ENCODE data around the gene PFKM. TPM values are rescaled to one million over a fixed set of nuclear protein-coding genes. Genes with fewer than 3 reads are reported as not detected.

PFKM gene

GRCh38 chr12:48193623-48194022 is 74.5 kb downstream of the PFKM start:
- no peak overlapping the region for H3K27ac ChIP-seq (ENCODE audit: low read depth, low read length)

GRCh38 chr12:48194799-48195201 is 75.6 kb downstream of the PFKM start:
- Histone ChIP-seq H2AK5ac (ENCODE audit: low read length) (no peak overlapping the region), H3K36me3 (ENCODE audit: control insufficient read depth, insufficient read depth, low read length) (no peaks in the 10 kb centered on the region), H3K9ac (ENCODE audit: low read length) (no peak overlapping the region), H4K8ac (ENCODE audit: low read depth, low read length) (no peak overlapping the region), H3K18ac (ENCODE audit: low read length) (no peak overlapping the region), H3K79me1 (ENCODE audit: low read length) (no peaks in the 10 kb centered on the region), H3K4me2 (ENCODE audit: low read length) (no peak overlapping the region), H4K5ac (ENCODE audit: low read length) (no peak overlapping the region), H3K56ac (ENCODE audit: low read length) (no peak overlapping the region), H2BK120ac (ENCODE audit: low read depth, low read length) (no peak overlapping the region), H3K4ac (ENCODE audit: low read depth, low read length) (no peak overlapping the region), H2BK5ac (ENCODE audit: low read length) (no peak overlapping the region), H3K4me3 (ENCODE audit: low read length) (no peak overlapping the region), H3K23ac (ENCODE audit: low read length) (no peak overlapping the region), H2BK15ac (replicated peaks; ENCODE audit: low read depth) (no peak overlapping the region), H3K4me1 (ENCODE audit: control insufficient read depth, low read depth, low read length) (peaks cover 2% of the 10 kb centered on the region), H3K27me3 (ENCODE audit: insufficient read depth, low read length, poor library complexity) (peaks cover 3% of the 10 kb centered on the region), H3K27ac (ENCODE audit: low read depth, low read length) (no peak overlapping the region), H3K79me2 (ENCODE audit: control insufficient read depth, insufficient read depth, low read length) (no peaks in the 10 kb centered on the region)
- no CpG with 5 or more reads among the region's 1 CpG for WGBS (ENCODE audit: extremely low coverage, insufficient coverage, low lambda C conversion rate)
- no peak for DNase-seq

More at GRCh38 chr12:48193623-48194022, 74.5 kb downstream of the PFKM start:
- Histone ChIP-seq H2BK120ac (ENCODE audit: low read depth, low read length) (no peak overlapping the region), H4K5ac (ENCODE audit: low read length) (no peak overlapping the region), H3K9ac (ENCODE audit: low read length) (no peak overlapping the region), H3K4ac (ENCODE audit: low read depth, low read length) (no peak overlapping the region), H3K36me3 (ENCODE audit: control insufficient read depth, insufficient read depth, low read length) (no peaks in the 10 kb centered on the region), H3K27me3 (ENCODE audit: insufficient read depth, low read length, poor library complexity) (peaks cover 3% of the 10 kb centered on the region), H3K79me2 (ENCODE audit: control insufficient read depth, insufficient read depth, low read length) (no peaks in the 10 kb centered on the region), H3K23ac (ENCODE audit: low read length) (no peak overlapping the region), H4K8ac (ENCODE audit: low read depth, low read length) (no peak overlapping the region), H2AK5ac (ENCODE audit: low read length) (no peak overlapping the region), H3K4me1 (ENCODE audit: control insufficient read depth, low read depth, low read length) (peaks cover 2% of the 10 kb centered on the region), H3K56ac (ENCODE audit: low read length) (no peak overlapping the region), H3K79me1 (ENCODE audit: low read length) (no peaks in the 10 kb centered on the region), H3K4me2 (ENCODE audit: low read length) (no peak overlapping the region), H3K4me3 (ENCODE audit: low read length) (no peak overlapping the region), H2BK15ac (replicated peaks; ENCODE audit: low read depth) (no peak overlapping the region), H2BK5ac (ENCODE audit: low read length) (no peak overlapping the region), H3K18ac (ENCODE audit: low read length) (no peak overlapping the region)
- no CpG with 5 or more reads among the region's 2 CpGs for WGBS (ENCODE audit: extremely low coverage, insufficient coverage, low lambda C conversion rate)
- no peak for DNase-seq

Small RNAs within 50 kb of the gene (small RNA-seq; reads per million reads assigned to genes)
- 4.7 reads per million, percentile 68 among the genes with 10 or more reads in this experiment for gene MIR6505 (ENCODE audit: insufficient read depth)
- gene RNU6-1203P (ENCODE audit: insufficient read depth): not detected
